Activated effector memory CD4-positive, alpha-beta T cell treated with anti-CD3 and anti-CD28 coated beads, Interleukin-2, amount 50 U/mL, for 16 hours (primary cell): ENCODE data around the gene FRMD1.

Experiments
- DNase-seq: peaks from one replicate; pipeline ENCODE4 v3.0.0-alpha.2; 2020

FRMD1 gene

DNA sequence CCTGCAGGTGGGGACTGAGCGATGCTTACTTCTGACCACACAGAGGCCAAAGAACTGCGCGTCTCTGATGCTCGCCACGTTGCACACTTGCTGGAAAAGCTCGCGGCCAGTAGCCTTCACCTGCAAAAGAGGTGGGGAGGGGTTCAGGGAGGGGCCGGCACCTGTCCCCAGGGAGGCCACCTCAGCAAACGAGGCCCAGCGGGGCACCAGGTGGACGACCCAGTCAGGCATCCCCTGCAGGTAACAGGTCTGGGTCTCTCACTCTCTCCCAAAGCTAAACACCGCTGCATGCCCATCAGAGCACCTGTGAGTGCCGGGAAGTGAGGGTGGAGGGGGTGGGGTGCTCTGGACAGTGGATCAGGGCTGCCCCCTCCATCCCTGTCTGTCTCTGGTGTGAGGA lies 3.8 kb downstream of the FRMD1 start:
- DNase-seq: no peak

GRCh38 chr6:168073937-168074730 lies 4.9 kb downstream of the FRMD1 start:
- DNase-seq: no peak

DNA sequence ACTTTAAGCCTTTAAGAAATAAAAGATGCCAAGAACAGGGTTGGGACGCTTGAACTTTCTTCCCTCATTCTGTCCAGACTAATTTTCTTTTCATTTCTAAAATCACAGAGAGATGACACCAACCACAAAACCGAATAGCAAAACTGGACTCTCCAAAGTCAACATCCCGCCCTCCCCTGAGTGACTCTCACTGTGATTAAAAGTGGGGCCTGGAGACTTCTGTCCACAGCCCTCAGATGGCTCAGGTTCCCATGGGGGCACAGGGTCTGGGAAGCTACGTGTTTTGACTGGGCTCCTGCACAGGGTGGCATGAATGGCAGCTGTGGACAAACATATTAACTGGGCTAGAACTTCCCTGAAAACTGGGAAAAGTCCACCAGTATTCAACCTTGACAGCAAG lies 6.3 kb downstream of the FRMD1 start:
- DNase-seq: no peak

DNA sequence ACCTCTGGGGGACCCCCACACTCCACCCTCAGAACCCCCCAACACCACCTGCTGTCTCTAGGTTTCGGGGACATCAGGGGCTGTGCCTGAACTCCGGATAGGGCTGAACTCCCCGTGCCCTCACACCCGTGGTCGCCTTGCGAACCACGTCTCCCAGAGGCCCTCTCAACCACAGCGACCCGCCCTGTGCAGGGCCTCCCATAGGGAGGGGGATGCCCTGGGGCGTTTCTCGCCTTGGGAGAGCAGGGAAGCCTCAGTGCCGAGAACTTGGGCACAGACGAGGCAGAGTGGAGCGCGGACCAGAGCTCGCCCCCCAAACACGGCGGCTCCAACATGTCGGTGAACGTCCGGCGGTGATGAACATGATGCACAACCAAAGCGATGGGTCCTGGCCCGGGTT lies 6.8 kb downstream of the FRMD1 start:
- DNase-seq: no peak

- no peak for DNase-seq
Observed at GRCh38 chr6:168071620-168072019, 7.4 kb downstream of the FRMD1 start.

DNA sequence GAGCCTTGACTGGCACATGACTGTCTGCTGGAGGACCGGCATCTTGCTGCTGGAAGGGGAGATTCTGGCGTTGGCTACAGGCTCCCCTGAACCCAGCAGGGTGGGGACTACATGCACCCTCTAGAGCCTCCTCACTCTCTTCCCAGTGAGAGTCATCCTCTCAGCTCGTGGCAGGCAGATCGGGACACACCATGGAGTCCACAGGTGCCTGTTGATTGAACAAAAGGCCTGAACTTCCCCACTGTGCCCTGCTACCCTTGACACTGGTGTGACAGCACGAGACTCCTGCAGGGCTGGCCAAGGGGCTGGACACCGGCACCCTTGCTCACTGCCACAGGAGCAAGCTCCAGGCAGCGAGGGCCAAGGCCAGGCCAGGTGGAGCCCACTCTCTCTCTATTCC lies 8.2 kb downstream of the FRMD1 start:
- no peak for DNase-seq

- DNase-seq: no peak
Observed at GRCh38 chr6:168067081-168067759, 11.8 kb downstream of the FRMD1 start.

- DNase-seq: no peak
Observed at GRCh38 chr6:168064226-168064807, 14.7 kb downstream of the FRMD1 start.

- no peak for DNase-seq
Observed at GRCh38 chr6:168063431-168063830, 15.6 kb downstream of the FRMD1 start.

DNA sequence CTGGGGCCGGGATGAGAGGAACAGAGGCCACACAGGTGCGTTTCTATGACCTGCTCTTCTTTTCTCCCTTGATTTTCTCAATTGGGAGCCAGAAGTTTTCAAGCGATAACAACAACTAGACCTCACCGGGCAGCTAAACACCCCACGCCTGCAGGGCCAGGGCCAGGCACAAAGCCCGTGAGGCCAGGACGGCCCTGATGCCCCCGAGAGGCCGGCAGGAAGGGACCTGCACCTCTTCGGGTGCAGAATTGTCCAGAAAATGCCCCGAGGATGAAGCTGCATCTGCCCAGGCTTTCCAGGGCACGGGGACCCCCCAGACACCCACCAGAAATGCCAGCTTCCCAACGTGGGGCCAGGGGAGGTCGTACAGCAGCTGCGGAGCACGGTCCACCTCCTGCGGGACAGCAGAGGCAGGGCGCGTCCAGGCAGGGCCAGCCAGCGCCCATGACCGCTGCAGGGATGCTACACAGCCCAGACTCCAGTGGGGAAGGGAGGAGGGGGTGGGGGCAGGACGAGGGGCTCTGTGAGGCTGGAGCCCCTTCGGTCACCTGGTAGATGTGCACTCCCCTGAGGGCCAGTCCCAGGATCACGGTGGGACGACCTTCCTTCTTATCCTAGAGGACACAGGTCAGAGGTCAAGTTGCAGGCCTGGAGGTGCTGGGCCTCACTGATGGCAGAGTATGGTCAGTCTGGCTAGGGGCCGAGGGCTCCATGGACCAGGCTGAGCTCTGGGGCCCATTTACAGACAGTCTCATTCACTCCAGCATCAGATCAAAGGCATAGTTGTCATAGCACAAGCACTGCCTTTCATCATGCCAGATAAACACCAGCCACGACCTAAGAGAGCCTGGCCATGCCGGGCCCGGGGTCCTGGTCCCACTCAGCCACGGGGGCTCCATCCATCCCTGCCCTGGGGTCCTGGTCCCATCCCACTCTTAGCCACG lies 16.4 kb downstream of the FRMD1 start:
- DNase-seq: no peak

- no peak for DNase-seq
Observed at GRCh38 chr6:168061269-168062210, 17.5 kb downstream of the FRMD1 start.

GRCh38 chr6:168060521-168060931 lies 18.5 kb downstream of the FRMD1 start:
- no peak for DNase-seq

DNA sequence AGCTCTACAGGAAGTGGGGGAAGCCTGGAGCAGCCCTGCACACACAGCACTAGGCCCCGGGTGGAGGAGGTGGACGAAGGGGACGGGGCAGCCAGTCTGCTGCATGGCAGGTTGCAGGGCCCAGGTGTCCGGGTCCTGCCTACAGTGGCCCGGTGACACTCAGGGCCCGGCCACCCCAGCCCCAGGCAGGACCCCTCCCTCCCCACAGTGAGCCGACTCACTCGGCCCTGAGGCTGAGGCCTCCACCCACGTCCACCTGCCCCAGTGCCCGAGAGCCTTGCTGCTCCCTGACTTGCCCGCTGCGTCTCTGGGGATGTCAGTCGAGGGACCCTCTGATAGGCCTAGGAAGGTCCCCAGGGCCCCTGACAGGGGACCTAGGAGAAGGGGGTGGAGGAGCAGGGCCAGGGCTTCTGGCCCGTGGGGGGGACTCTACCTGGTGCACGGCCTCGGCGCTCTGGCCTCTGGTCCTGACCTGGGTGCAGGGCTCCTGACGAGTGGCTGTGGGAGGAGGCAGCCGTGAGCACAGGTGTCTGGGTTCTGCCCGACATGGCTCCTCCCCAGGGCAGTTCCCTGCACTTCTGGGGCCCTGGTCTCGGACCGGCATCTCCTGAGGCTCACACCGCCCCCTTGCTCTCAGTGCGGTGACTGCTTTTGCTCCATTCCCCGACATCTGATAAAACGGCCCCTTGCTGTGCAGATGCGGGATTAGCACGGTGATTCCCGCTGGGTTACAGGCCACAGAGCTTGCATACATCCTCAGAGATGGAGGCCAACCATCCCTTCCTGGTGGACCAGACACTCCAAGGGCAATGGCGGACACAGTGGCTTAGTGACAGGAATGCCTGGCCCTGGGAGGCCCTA lies 20.1 kb downstream of the FRMD1 start:
- DNase-seq: no peak

- no peak for DNase-seq
Observed at GRCh38 chr6:168057836-168058235, 21.2 kb downstream of the FRMD1 start.

- DNase-seq: no peak
Observed at GRCh38 chr6:168056892-168057527, 22.0 kb downstream of the FRMD1 start.

DNA sequence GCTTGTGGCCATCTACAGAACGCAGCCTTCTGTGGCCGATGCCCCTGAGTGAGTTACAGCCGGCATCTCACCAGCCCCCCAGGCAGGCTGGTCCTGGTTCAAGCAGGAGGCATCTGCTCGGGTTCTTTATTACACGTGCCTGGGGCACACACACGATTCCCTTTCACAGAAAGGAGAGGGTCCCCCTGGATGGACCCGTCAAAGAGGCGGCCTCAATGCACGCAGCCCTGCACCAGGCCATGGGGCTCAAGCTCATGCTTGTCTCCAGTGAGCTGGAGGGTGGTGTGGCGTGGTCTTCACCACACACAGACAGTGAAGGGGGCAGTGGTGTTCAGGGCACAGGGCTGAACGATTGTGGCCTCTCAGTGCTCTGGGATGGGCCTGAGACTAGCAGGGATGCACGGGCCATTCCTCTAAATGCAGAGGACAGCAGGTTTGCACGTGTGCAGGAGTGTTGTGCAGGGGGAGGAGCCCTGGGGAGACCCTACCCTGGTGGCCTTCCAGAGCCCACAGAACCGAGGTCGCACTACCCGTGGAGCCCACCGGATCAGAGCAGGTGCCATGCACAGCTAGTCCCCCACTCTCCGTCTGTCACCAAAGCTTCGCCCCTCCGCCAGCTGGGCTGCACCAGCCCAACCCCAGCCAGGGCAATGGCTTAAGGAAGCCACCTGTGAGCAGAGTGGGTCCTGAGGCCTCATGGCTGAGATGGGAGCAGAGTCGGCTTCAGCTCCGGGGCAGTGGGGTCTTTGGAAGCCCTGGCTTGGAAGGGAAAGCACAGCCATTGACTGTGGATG lies 23.1 kb downstream of the FRMD1 start:
- no peak for DNase-seq

DNA sequence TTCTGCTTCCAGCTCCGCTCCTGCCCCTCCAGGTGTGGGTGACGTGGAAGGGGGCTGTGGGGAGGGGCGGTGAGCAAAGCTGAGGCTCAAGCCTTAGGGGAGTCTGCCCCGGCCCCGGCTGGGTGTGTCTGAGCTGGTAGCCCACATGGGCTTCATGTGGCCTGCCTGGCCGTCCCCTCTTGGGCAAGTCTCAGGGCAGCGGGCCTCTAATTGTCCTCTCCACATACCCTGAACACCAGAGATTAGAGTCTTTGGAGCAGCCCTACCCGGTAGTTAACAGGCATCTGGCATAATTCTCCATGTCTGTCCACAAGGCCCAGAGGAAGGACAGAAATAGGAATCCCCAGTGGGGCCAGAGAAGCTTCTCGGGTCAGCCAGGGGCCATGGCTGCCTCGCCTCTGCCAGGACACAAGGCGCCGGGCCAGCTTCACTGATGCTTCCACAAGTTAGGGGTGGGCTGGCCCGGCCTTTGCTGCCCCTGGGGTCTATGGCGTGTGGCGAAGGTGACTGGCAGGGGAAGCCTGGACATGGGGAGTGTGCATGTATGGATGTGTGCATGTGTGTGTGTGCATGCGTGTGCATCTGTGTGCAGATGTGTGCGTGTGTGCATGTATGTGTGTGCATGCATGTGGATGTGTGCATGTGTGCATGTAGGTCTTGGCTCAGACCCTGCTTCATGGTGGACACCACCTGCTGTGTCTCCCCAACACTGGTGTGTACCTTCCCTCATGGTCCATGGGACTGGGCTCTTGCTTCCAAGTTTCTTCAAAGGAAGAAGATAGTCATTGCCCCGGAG lies 24.0 kb downstream of the FRMD1 start:
- no peak for DNase-seq

- DNase-seq: no peak
Observed at GRCh38 chr6:168053957-168054471, 25.0 kb downstream of the FRMD1 start.
